Activated naive CD4-positive, alpha-beta T cell treated with anti-CD3 and anti-CD28 coated beads, Interleukin-2, amount 10 ng/mL, durations not matched to agents 7 days and 5 days (primary cell): ENCODE results near the gene ABRACL.
"Not testable (repeated sequence)": the region's sequence is repeated elsewhere in the genome, so short reads cannot be mapped to it uniquely, and the experiment has no call there.

ENCODE experiments used
- CTCF ChIA-PET: fragments of 350-600 bp; sonication (Branson Sonifier 250); formaldehyde crosslinking; loops from one replicate; lab custom pipeline; 2021; ENCODE audit warnings: antibody characterized with exemption; lab: Charles Lee
- DNase-seq: peaks from one replicate; pipeline ENCODE4 v3.0.0-alpha.2; 2020
- H3K27ac Mint-ChIP-seq: one replicate; pipeline ENCODE4 v1.8.0; 2021; ENCODE audit warnings: mild to moderate bottlenecking, moderate library complexity, mixed read lengths
- H3K27me3 Mint-ChIP-seq: one replicate; pipeline ENCODE4 v1.8.0; 2021; ENCODE audit warnings: mild to moderate bottlenecking, mixed read lengths
- H3K36me3 Mint-ChIP-seq: one replicate; pipeline ENCODE4 v1.8.0; 2021; ENCODE audit warnings: mixed read lengths
- H3K4me1 Mint-ChIP-seq: one replicate; pipeline ENCODE4 v1.8.0; 2021; ENCODE audit warnings: mixed read lengths
- H3K4me3 Mint-ChIP-seq: one replicate; pipeline ENCODE4 v1.8.0; 2021; ENCODE audit warnings: mild to moderate bottlenecking, moderate library complexity, mixed read lengths
- H3K9me3 Mint-ChIP-seq: one replicate; pipeline ENCODE4 v1.8.0; 2021; ENCODE audit warnings: mixed read lengths

Gene ABRACL

GRCh38 chr6:139028658-139029469, at the start of gene ABRACL:
Gene ABRACL, plus strand, starts transcription at chr6:139028745. Its CDS starts 5,416 bp downstream, at chr6:139034161.
- H3K36me3 Mint-ChIP-seq = peaks cover 11% of the 10 kb centered on the region
- H3K4me1 Mint-ChIP-seq = peaks cover 27% of the 10 kb centered on the region
- peak; percentile 89 for DNase-seq
- H3K4me3 Mint-ChIP-seq = no peak within 1 kb of the TSS
- peaks cover 3% of the 10 kb centered on the region for H3K27me3 Mint-ChIP-seq
- peak within 1 kb of the TSS; percentile 88 for H3K27ac Mint-ChIP-seq
- H3K9me3 Mint-ChIP-seq = no peaks in the 10 kb centered on the region
- CTCF ChIA-PET = interaction anchor here (0.8 to 1.3 kb wide), 3 partner anchors 22 to 85 kb away, joined by 3 read pairs; no protein-coding TSS in a partner anchor

GRCh38 chr6:138979365-138979764, 49.2 kb upstream of the ABRACL start:
- DNase-seq = no peak
- H3K27ac Mint-ChIP-seq = no peak overlapping the region
- H3K9me3 Mint-ChIP-seq = no peaks in the 10 kb centered on the region
- no peak overlapping the region for H3K4me3 Mint-ChIP-seq
- no peaks in the 10 kb centered on the region for H3K36me3 Mint-ChIP-seq
- peaks cover 5% of the 10 kb centered on the region for H3K4me1 Mint-ChIP-seq
- CTCF ChIA-PET = no interaction called here
- no peaks in the 10 kb centered on the region for H3K27me3 Mint-ChIP-seq

- no peaks in the 10 kb centered on the region for H3K36me3 Mint-ChIP-seq
- H3K4me3 Mint-ChIP-seq = no peak overlapping the region
- H3K27me3 Mint-ChIP-seq = no peaks in the 10 kb centered on the region
- peaks cover 1% of the 10 kb centered on the region for H3K4me1 Mint-ChIP-seq
- no peaks in the 10 kb centered on the region for H3K9me3 Mint-ChIP-seq
- DNase-seq = no peak
- CTCF ChIA-PET = no interaction called here
- no peak overlapping the region for H3K27ac Mint-ChIP-seq
Observed at GRCh38 chr6:138979813-138980668, 48.5 kb upstream of the ABRACL start.

GRCh38 chr6:138981416-138981815, 47.1 kb upstream of the ABRACL start:
- Mint-ChIP-seq H3K36me3 (no peaks in the 10 kb centered on the region), H3K4me1 (no peaks in the 10 kb centered on the region), H3K9me3 (no peaks in the 10 kb centered on the region), H3K4me3 (no peak overlapping the region), H3K27ac (no peak overlapping the region), H3K27me3 (no peaks in the 10 kb centered on the region)
- CTCF ChIA-PET = no interaction called here
- DNase-seq = no peak

GRCh38 chr6:138986578-138986977, 42.0 kb upstream of the ABRACL start:
- Mint-ChIP-seq H3K4me1 (peaks cover 7% of the 10 kb centered on the region), H3K36me3 (peaks cover 1% of the 10 kb centered on the region), H3K27me3 (no peaks in the 10 kb centered on the region), H3K4me3 (peak overlapping the region; percentile 77), H3K9me3 (no peaks in the 10 kb centered on the region), H3K27ac (no peak overlapping the region)
- no peak for DNase-seq
- CTCF ChIA-PET = interaction anchor here (0.9 to 3.1 kb wide), 7 partner anchors 19 to 396 kb away, joined by 3 to 17 read pairs (median 4); no protein-coding TSS in a partner anchor

- Mint-ChIP-seq H3K9me3 (no peaks in the 10 kb centered on the region), H3K27me3 (no peaks in the 10 kb centered on the region), H3K4me3 (peak overlapping the region; percentile 77), H3K27ac (peak overlapping the region; percentile 75), H3K36me3 (peaks cover 1% of the 10 kb centered on the region), H3K4me1 (peaks cover 7% of the 10 kb centered on the region)
- no peak for DNase-seq
- CTCF ChIA-PET = interaction anchor here (1.2 to 3.1 kb wide), 4 partner anchors 19 to 171 kb away, joined by 3 to 17 read pairs (median 5); no protein-coding TSS in a partner anchor
Observed at GRCh38 chr6:138987080-138987642, 41.4 kb upstream of the ABRACL start.

- H3K36me3 Mint-ChIP-seq = peaks cover 1% of the 10 kb centered on the region
- H3K4me1 Mint-ChIP-seq = peaks cover 7% of the 10 kb centered on the region
- H3K27ac Mint-ChIP-seq = peak within 1 kb of the TSS; percentile 91
- no peaks in the 10 kb centered on the region for H3K9me3 Mint-ChIP-seq
- peak within 1 kb of the TSS; percentile 87 for H3K4me3 Mint-ChIP-seq
- no peaks in the 10 kb centered on the region for H3K27me3 Mint-ChIP-seq
- DNase-seq = peak; percentile 93
- CTCF ChIA-PET = interaction anchor here (1.2 to 3.2 kb wide), 10 partner anchors 20 to 394 kb away, joined by 3 to 22 read pairs (median 6); no protein-coding TSS in a partner anchor
Observed at GRCh38 chr6:138987643-138988468, 40.7 kb upstream of the ABRACL start, which contains the start of gene REPS1. Gene REPS1, minus strand, starts transcription at chr6:138988253. Its CDS starts 571 bp downstream, at chr6:138987682.

GRCh38 chr6:138988469-138988834, 40.1 kb upstream of the ABRACL start:
- CTCF ChIA-PET = interaction anchor here (0.8 to 3.2 kb wide), 10 partner anchors 39 to 394 kb away, joined by 3 to 22 read pairs (median 4); no protein-coding TSS in a partner anchor
- peak overlapping the region; percentile 91 for H3K27ac Mint-ChIP-seq
- peaks cover 7% of the 10 kb centered on the region for H3K4me1 Mint-ChIP-seq

GRCh38 chr6:138989098-138989983, 39.2 kb upstream of the ABRACL start:
- Mint-ChIP-seq H3K9me3 (no peaks in the 10 kb centered on the region), H3K27me3 (peaks cover 6% of the 10 kb centered on the region), H3K27ac (no peak overlapping the region), H3K36me3 (peaks cover 1% of the 10 kb centered on the region), H3K4me3 (no peak overlapping the region), H3K4me1 (peaks cover 7% of the 10 kb centered on the region)
- DNase-seq = no peak
- CTCF ChIA-PET = interaction anchor here (0.7 to 3.2 kb wide), 14 partner anchors 21 to 395 kb away, joined by 3 to 22 read pairs (median 3); no protein-coding TSS in a partner anchor

More at GRCh38 chr6:138988469-138988834, 40.1 kb upstream of the ABRACL start:
- Mint-ChIP-seq H3K36me3 (peaks cover 1% of the 10 kb centered on the region), H3K27me3 (no peaks in the 10 kb centered on the region), H3K4me3 (peak overlapping the region; percentile 87), H3K9me3 (no peaks in the 10 kb centered on the region)
- no peak for DNase-seq

GRCh38 chr6:138991206-138991605, 37.3 kb upstream of the ABRACL start:
- Mint-ChIP-seq H3K4me1 (peaks cover 7% of the 10 kb centered on the region), H3K36me3 (peaks cover 1% of the 10 kb centered on the region), H3K27me3 (peaks cover 11% of the 10 kb centered on the region), H3K9me3 (no peaks in the 10 kb centered on the region), H3K4me3 (no peak overlapping the region), H3K27ac (no peak overlapping the region)
- DNase-seq = no peak
- CTCF ChIA-PET = interaction anchor here (1.3 to 3.2 kb wide), 2 partner anchors 83 to 176 kb away, joined by 3 to 22 read pairs; no protein-coding TSS in a partner anchor

- H3K4me3 Mint-ChIP-seq, DNase-seq, H3K36me3 Mint-ChIP-seq, CTCF ChIA-PET, H3K27ac Mint-ChIP-seq, H3K9me3 Mint-ChIP-seq, H3K4me1 Mint-ChIP-seq: not testable (repeated sequence)
- H3K27me3 Mint-ChIP-seq = peaks cover 11% of the 10 kb centered on the region
Observed at GRCh38 chr6:138992965-138993364, 35.6 kb upstream of the ABRACL start.

GRCh38 chr6:138993410-138993809, 35.1 kb upstream of the ABRACL start:
- H3K4me3 Mint-ChIP-seq, CTCF ChIA-PET, H3K9me3 Mint-ChIP-seq, DNase-seq, H3K36me3 Mint-ChIP-seq, H3K27ac Mint-ChIP-seq, H3K4me1 Mint-ChIP-seq: not testable (repeated sequence)
- peaks cover 11% of the 10 kb centered on the region for H3K27me3 Mint-ChIP-seq
